Choroid plexus epithelial cell (primary cell): ENCODE data around the gene MOGAT3.

Experiments
- DNase-seq: peaks from one replicate; pipeline ENCODE4 v3.0.0-alpha.2; 2010; ENCODE audit warnings: low read depth
- H3K4me3 ChIP-seq: 2 replicates; pipeline ENCODE4 v1.5.1; 2011; ENCODE audit warnings: low read depth, mild to moderate bottlenecking, control low read depth, low read length, moderate library complexity
- CTCF ChIP-seq: conservative IDR thresholded peaks from 2 replicates; pipeline ENCODE4 v1.5.1; 2011; ENCODE audit warnings: low read depth, mild to moderate bottlenecking, control low read depth, inconsistent platforms, low read length, moderate library complexity

The MOGAT3 gene

DNA sequence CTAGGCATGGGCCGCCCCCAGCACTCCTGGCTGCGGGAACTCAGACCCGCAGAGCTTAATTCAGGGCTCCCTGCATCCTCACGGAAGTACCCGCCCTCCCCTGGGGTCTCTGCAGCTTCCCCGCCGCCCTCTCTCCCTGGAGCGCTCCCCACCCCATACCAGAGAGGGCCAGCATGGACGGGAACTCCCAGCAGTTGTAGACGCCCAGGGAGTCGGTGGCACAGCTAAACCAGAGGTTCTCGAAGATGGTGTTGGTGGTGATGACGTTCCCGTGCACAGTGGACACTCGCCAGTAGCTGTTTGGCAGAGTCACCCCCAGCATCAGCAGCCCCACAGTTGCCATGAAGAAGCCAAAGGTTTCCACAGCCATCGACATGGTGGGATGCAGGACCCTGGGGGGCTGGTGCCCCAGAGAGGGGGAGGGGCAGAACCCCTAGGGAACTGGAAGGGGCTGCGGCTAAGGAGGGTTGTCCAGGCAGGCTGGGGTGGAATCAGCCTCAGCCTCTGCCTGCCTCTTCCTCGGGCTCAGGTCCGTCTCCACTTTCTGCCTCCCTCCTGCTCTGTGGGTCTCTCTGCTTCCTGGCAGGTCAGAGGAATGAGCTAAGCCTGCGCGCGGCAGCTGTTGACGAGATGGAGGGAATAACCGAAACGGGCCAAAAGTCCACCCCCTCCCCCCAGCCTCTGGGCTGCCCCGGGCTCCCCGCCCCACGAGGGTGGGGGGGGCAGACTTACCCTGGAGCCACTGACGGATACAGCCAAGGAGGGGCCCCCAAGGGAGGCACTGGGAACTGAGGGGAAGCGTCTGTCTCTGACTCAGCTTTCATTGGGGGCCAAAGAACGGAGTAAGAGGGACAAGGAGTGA is 36.6 kb upstream of the MOGAT3 start, which contains the start of gene CLDN15:
TSS of gene CLDN15 (minus strand) at position 597 of the 862 bp plus-strand sequence. CDS start at position 376, 221 bp downstream.
- H3K4me3 ChIP-seq = no peak within 1 kb of the TSS
- TF ChIP-seq CTCF = no peak
- DNase-seq = peak; percentile 50

- H3K4me3 ChIP-seq = no peak overlapping the region
- DNase-seq = no peak
- TF ChIP-seq CTCF = no peak
These were observed 35.5 kb upstream of the MOGAT3 start for GRCh38 chr7:101236292-101236835.

DNA sequence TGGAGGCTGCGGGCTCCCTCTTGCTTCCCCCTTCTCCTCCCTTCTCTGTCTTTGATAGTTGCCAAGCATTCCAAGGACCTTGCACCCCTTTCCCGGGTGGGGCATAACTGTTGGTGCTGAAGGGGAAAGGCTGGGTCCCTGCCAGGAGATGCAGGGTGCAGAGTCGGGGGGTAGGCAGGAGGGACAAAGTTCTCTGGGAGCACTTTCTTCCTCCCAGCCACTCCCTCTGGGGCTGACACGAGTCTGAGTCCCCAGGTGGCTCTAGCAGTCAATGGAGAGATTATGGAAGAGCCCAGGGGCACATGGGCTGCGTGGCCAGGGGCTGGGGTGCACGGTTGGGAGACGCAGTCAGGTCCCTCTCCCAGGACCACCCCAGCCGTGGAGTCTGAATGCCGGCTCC is 34.7 kb upstream of the MOGAT3 start:
- TF ChIP-seq CTCF = no peak
- no peak overlapping the region for H3K4me3 ChIP-seq
- DNase-seq = no peak

GRCh38 chr7:101235050-101235449 is 34.2 kb upstream of the MOGAT3 start:
- peak; percentile 54 for TF ChIP-seq CTCF

DNA sequence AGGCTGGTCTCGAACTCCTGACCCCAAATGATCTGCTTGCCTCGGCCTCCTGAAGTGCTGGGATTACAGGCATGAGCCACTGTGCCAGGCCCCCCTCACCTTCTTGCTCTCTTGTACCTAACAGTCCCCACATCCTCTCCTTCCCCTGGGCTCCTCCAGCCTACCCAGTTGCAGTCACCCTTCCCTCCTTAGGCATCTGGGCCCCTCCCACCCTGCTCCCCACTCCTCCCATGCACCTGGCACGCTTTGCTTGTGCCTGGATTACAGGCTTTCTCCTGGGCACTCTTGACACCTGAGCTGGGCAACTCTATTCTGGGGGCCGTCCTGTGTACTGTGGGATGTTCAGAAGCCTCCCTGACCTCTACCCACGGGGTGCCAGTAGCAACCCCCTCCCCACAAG is 33.8 kb upstream of the MOGAT3 start:
- no peak for TF ChIP-seq CTCF
- H3K4me3 ChIP-seq = no peak overlapping the region
- no peak for DNase-seq

More at GRCh38 chr7:101235050-101235449, 34.2 kb upstream of the MOGAT3 start:
- DNase-seq = no peak
- no peak overlapping the region for H3K4me3 ChIP-seq

- no peak overlapping the region for H3K4me3 ChIP-seq
- no peak for DNase-seq
- TF ChIP-seq CTCF = no peak
These were observed 33.2 kb upstream of the MOGAT3 start for GRCh38 chr7:101233907-101234547.
